CD4-positive, alpha-beta T cell treated with Interleukin-10 for 1 hour (primary cell): Measurements from ENCODE around the gene HINT2.
A peak's percentile ranks its signal among the peaks of the same experiment; 100 is the strongest.

Source experiments
- DNase-seq: peaks from one replicate; pipeline ENCODE4 v3.0.0-alpha.2; 2020

Gene HINT2

GRCh38 chr9:35811381-35812024 is 3.3 kb downstream of the HINT2 start:
- DNase-seq, result no peak

- DNase-seq, result no peak
These were observed 4.7 kb downstream of the HINT2 start for GRCh38 chr9:35810122-35810521.

GRCh38 chr9:35808433-35808832 is 6.4 kb downstream of the HINT2 start:
- DNase-seq, result no peak

DNA sequence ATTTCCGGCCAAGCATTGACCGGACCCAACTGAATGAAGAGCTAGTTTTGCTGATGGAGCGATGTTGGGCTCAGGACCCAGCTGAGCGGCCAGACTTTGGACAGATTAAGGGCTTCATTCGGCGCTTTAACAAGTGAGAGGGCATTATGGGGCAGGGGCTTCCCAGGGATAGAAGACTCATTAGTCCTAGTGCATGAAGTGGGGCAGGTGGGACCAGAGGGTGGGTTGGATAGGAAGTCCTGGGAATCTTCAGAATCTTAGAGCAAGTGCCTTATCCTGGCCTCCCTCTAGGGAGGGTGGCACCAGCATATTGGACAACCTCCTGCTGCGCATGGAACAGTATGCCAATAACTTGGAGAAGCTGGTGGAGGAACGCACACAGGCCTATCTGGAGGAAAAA is 8.7 kb downstream of the HINT2 start:
- no peak for DNase-seq

DNA sequence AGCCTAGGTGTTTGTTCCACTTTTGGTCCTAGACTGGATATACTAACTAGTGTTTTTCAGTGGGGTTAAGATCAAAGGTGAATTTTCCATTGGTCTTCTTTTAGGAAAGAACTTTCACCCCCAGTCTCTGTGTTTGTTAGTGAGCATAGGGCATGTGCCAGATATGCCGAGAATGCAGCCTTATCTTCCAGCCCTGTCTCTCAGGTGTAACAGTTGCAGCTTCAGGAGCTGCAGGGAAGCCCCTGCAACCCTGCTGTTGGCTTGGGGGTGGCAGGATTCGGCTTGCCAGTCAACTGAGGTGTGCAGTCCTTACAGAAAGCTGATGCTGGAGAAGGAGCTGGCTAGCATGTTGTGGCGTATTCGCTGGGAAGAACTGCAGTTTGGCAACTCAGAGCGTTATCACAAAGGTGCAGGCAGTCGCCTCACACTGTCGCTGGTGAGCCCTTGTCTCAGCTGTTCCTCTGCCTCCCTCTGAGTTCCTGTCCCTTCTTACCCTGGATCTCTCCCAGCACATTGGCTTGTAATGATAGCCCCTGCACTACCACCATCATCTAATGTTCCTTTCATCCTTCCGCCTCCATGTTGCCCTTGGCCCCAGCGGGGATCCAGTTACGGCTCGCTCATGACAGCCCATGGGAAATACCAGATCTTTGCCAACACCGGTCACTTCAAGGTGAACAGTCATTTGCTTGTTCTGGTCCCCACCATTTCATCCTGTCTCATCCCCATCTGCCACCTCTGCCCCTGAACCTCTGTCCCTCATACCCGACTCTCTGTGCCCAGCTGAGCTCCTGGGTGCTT is 13.3 kb downstream of the HINT2 start:
- DNase-seq, result no peak

- DNase-seq, result no peak
These were observed 14.3 kb downstream of the HINT2 start for GRCh38 chr9:35800530-35800929.

DNA sequence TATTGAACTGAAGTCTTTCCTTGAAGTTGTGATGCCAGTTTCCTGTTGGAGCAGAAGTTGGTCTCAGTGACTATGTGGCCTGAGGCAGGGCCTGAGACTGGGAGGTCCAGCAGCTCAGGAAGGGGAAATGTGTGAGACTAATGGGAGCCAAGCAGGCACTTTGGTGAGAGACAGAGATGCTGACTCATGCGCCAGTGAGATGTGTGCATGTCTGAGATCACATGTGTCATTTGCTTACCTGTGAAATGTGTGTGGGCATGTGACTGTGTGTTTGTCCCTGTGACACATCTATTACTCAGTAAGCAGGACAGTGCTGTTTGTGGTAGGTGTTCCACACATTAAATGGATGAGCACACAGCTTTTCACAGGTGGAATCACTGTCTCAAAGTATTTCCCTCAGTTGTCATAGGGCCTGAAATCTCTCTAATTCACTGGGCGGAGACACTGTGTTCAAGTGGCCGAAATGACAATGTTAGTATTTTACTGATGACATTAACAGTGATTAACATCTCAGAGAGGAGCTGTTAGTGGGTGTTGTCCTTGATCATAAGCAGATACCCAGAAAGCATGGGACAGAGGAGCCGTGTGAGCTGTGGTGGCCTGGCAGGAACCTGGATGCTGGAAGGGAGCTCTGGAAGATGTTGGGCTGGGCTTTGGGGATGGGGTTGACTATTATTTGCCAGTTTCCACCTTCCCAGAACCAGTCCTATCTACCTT is 16.0 kb downstream of the HINT2 start:
- DNase-seq, result no peak

DNA sequence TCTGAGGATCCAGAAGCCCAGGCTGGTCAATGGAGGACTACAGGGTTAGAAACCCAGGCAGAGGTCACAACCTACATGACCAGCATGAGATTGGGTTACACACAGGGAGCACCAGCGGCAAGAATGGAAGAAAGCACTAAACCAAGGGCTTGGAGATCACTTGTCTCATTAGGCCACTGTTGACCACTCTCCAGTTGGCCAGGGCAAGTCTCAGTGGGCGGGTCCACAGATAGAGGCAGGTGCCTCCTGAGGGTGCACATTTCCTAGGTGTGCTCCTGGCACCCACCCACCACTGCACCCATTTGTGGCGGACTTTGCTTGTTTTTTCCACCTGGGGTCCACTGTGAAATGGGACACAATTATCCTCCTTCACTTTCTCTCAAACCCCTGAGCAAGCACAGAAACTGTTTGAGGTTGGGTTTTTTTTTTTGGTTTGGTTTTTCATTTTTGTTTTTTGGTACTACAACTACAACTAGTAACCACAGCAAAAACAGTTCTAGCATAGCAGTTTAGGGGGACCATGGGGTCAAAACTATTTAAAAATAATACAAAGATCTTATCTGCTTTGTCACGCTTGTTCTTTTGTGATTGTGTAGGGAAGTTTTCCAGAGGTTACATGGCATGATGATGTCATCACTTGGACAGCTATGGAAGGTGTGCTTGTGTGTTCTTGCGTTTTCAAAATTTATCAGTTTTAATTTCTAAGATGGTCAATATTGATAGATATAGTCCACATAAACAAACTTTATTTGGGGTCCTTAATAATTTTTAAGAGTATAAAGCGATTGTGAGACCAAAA is 17.3 kb downstream of the HINT2 start:
- DNase-seq, result no peak

DNA sequence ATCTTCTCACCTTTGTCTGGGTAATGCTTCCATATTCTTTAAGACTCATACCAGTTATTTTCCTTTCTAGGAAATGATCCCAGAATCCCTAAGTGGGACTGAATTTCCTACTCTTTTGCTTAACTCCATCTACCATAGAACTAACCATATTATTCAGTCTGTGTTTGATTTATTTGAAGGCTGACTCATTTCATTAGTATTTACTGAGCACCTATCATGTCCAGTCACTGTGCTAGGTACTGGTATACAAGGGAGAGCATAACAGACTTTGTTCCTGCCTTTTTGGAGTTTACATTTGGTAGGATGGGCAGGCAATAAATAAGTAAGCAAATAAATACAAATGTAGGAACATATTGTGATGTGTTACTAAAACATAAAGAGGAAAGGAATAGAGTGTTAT is 19.1 kb downstream of the HINT2 start:
- DNase-seq, result no peak

GRCh38 chr9:35793461-35793860 is 21.4 kb downstream of the HINT2 start:
- DNase-seq, result no peak

DNA sequence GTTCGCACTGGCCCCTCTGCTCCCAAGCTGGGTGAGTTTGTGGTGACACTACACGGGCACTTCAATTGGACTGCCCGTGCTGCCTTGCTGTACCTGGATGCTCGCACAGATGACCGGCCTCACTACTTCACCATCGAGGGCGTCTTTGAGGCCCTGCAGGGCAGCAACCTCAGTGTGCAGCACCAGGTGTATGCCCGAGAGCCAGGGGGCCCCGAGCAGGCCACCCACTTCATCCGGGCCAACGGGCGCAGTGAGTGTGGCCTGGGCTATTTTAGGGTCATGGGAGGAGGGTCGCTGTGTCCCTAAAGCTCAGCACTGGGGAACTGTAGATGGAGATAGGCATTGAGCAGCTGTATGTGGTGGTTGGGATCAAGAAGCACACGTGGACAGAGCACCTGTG is 22.0 kb downstream of the HINT2 start:
- no peak for DNase-seq

- DNase-seq, result no peak
These were observed 22.6 kb downstream of the HINT2 start for GRCh38 chr9:35792024-35792813.

DNA sequence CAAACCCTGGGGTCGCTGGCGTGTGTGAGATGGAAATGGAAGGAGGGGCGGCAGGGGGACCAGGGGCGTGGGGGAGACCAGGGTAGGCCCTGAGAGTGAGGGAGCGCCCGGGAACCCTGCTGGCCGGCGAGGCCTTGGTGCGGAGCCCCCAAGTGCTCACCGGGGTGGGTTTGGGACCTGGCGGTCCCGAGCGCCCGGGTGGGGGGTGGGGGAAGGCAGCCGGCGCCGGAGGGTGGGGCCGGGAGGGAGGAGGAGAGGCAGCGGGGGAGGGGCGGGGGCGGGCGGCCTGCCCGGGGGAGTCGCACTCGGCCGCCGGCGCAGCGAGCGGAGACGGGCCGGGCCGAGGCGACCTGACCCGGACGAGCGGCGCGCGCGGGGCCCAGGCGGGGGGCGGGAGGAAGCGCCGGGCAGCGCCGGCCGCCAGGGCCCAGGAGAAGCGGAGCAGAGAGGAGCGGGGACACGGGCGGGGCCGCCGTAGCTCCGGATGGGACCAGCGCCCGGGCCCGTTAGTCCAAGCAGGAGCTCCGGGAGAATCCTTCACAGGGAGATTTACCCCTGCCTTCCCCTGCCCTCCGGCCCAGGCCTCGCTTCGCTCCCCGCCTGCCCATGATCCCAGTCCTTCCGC is 23.4 kb downstream of the HINT2 start, which contains the start of gene NPR2:
Gene NPR2, plus strand, starts transcription at position 295 of the 625 bp plus-strand sequence. CDS start 818 bp downstream, outside the sequence.
- DNase-seq, result no peak

DNA sequence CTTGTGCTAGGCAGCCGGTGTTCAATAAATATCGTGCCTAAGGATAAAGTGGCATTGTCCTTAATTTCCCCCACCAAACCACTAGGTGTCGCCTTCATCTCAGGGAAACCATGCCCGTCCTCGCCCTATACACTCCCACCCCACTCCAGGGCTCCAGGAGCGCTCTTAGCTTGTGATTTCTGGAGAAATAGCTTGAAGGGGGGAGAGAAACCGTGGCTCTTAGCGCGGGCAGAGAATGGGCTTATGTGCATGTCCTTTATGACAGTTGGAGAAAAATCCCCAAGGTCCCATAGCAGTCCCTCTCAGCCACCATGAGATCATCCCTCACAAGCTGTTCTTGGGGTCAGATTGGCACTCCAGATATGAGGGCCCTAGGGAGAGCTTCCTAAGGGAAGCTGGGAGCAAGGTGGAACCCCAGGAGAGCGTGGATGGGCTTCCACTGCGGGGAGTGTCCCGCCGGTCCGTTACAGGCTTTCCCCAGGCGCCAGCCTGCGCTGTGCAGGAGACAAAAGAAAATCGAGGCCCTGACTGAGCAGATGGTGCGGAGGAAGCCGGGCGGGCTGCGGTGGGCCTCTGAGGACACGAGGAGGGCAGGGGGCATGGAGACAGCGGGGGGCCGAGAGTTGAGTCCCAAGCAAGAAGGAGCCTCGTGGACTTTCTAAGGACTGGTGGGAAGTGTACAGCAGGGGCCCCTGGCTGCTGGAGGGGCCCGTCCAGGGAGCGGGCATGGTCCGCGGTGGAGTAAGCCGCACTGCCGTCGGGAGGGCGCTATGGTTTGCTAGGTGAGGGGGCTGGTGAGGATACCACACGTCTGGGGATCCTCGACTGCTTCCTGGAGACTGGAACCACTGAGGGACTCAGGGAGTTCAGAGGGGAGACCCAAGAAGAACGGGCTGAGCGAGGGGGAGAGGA is 24.2 kb downstream of the HINT2 start:
- DNase-seq, result peak; percentile 79

DNA sequence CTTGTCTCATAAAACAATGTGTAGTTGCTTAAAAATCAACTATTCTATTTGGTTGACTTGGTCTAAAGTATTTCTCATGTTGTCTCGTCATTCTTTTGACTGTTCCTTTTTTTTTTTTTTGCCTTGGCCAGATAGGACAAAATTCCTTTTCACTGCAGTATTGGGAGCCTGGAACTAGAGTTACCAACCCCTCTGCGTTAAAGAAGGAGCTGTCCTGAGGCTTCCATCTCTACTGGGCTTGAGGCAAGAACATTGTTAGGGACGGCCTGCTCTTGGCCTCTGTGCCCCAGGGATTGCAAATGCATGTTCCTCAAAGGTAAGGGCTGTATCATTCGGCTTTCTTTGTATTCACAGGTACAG is 24.8 kb downstream of the HINT2 start:
- no peak for DNase-seq

- no peak for DNase-seq
These were observed 25.3 kb downstream of the HINT2 start for GRCh38 chr9:35789541-35789940.

GRCh38 chr9:35783418-35783817 is 31.4 kb downstream of the HINT2 start:
- no peak for DNase-seq

DNA sequence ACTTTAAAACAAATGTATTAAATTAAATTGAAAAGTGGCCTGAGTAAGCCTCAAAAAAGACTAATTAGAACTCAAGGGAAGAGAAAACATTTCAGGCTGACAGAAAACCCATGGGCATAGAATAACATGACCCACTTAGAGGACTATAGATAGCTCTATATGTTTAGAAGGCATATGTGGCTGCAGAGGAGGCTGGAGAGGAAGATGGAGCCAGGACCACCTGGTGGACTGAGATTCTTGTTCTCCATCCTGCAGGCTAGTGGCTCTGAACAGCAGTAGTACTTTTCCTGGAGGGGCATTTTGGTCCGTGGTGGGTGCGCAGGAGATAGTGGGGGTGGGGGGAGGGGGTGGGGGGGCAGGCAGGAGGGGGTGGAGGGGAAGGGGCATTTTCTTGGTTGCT is 33.8 kb downstream of the HINT2 start:
- no peak for DNase-seq

GRCh38 chr9:35778496-35778895 is 36.3 kb downstream of the HINT2 start:
- DNase-seq, result no peak

- no peak for DNase-seq
These were observed 38.8 kb downstream of the HINT2 start for GRCh38 chr9:35776018-35776417.
